Duodenal mucosa (tissue), 2 donors: Measurements from ENCODE around the gene ITPK1.
"Not testable (repeated sequence)": the region's sequence is repeated elsewhere in the genome, so short reads cannot be mapped to it uniquely, and the experiment has no call there.

Experiments used
- H3K27ac ChIP-seq: one replicate; pipeline ENCODE4 v1.7.0; 2013; ENCODE audit warnings: low read depth, low read length
- H3K27me3 ChIP-seq, 2 donors: one replicate each; pipeline ENCODE4 v1.7.0; 2013; ENCODE audit warnings: low read length in 2 of 2, control low read depth in 1 of 2; ENCODE audit not compliant: insufficient read depth in 2 of 2, control insufficient read depth in 1 of 2
- H3K36me3 ChIP-seq, 2 donors: one replicate each; pipeline ENCODE4 v1.7.0; 2013; ENCODE audit warnings: low read length in 2 of 2, control low read depth in 1 of 2; ENCODE audit not compliant: insufficient read depth in 2 of 2, control insufficient read depth in 1 of 2
- H3K4me1 ChIP-seq, 2 donors: one replicate each; pipeline ENCODE4 v1.7.0; 2013; ENCODE audit warnings: low read length in 2 of 2, control low read depth in 1 of 2; ENCODE audit not compliant: insufficient read depth in 2 of 2, control insufficient read depth in 1 of 2
- H3K4me3 ChIP-seq, 2 donors: one replicate each; pipeline ENCODE4 v1.7.0; 2013; ENCODE audit warnings: low read length in 2 of 2, low read depth in 1 of 2
- H3K9ac ChIP-seq, 2 donors: one replicate each; pipeline ENCODE4 v1.7.0; 2013; ENCODE audit warnings: low read length in 2 of 2, low read depth in 1 of 2
- H3K9me3 ChIP-seq, 2 donors: one replicate each; pipeline ENCODE4 v1.7.0; 2013; ENCODE audit warnings: low read length in 2 of 2, control low read depth in 1 of 2; ENCODE audit not compliant: control insufficient read depth in 1 of 2

ITPK1 gene

GRCh38 chr14:93150227-93151208, 34.8 kb upstream of the ITPK1 start:
- peak overlapping the region; percentile 40 to 46 for H3K4me3 ChIP-seq
- H3K4me1 ChIP-seq, result peaks cover 14 to 22% of the 10 kb centered on the region in 2 donors
- H3K9ac ChIP-seq, result no peak overlapping the region
- H3K36me3 ChIP-seq, result no peaks in the 10 kb centered on the region
- no peaks in the 10 kb centered on the region for H3K27me3 ChIP-seq
- no peaks in the 10 kb centered on the region for H3K9me3 ChIP-seq
- H3K27ac ChIP-seq, result peak overlapping the region; percentile 42

GRCh38 chr14:93148979-93149378, 33.3 kb upstream of the ITPK1 start:
- H3K36me3 ChIP-seq, result no peaks in the 10 kb centered on the region
- H3K9ac ChIP-seq, result no peak overlapping the region
- H3K27me3 ChIP-seq, result no peaks in the 10 kb centered on the region
- H3K4me1 ChIP-seq, result peaks cover 14 to 22% of the 10 kb centered on the region in 2 donors
- no peak overlapping the region for H3K27ac ChIP-seq
- H3K4me3 ChIP-seq, result no peak overlapping the region
- H3K9me3 ChIP-seq, result no peaks in the 10 kb centered on the region

GRCh38 chr14:93146119-93146518, 30.4 kb upstream of the ITPK1 start:
- H3K27ac ChIP-seq, result no peak overlapping the region
- peaks cover 12 to 19% of the 10 kb centered on the region in 2 donors for H3K4me1 ChIP-seq

GRCh38 chr14:93142854-93143652, 27.3 kb upstream of the ITPK1 start:
- Histone ChIP-seq H3K27me3 (no peaks in the 10 kb centered on the region), H3K4me3 (no peak overlapping the region), H3K36me3 (no peaks in the 10 kb centered on the region), H3K9ac (no peak overlapping the region), H3K4me1 (peaks cover 0 to 11% of the 10 kb centered on the region in 2 donors), H3K9me3 (no peaks in the 10 kb centered on the region), H3K27ac (no peak overlapping the region)

More at GRCh38 chr14:93146119-93146518, 30.4 kb upstream of the ITPK1 start:
- Histone ChIP-seq H3K9ac (no peak overlapping the region), H3K4me3 (no peak overlapping the region), H3K27me3 (no peaks in the 10 kb centered on the region), H3K36me3 (no peaks in the 10 kb centered on the region), H3K9me3 (no peaks in the 10 kb centered on the region)

GRCh38 chr14:93137864-93138263, 22.1 kb upstream of the ITPK1 start:
- H3K27ac ChIP-seq, result no peak overlapping the region
- H3K4me3 ChIP-seq, result no peak overlapping the region
- no peaks in the 10 kb centered on the region for H3K27me3 ChIP-seq
- H3K36me3 ChIP-seq, result no peaks in the 10 kb centered on the region
- H3K9me3 ChIP-seq, result no peaks in the 10 kb centered on the region
- H3K9ac ChIP-seq, result no peak overlapping the region
- peaks cover 0 to 4% of the 10 kb centered on the region in 2 donors for H3K4me1 ChIP-seq

GRCh38 chr14:93136508-93136907, 20.8 kb upstream of the ITPK1 start:
- not testable (repeated sequence) for H3K27me3 ChIP-seq, H3K36me3 ChIP-seq, H3K4me1 ChIP-seq, H3K27ac ChIP-seq, H3K4me3 ChIP-seq, H3K9me3 ChIP-seq, H3K9ac ChIP-seq

GRCh38 chr14:93136009-93136408, 20.3 kb upstream of the ITPK1 start:
- no peaks in the 10 kb centered on the region for H3K9me3 ChIP-seq
- no peaks in the 10 kb centered on the region for H3K36me3 ChIP-seq
- no peak overlapping the region for H3K4me3 ChIP-seq
- H3K4me1 ChIP-seq, result peaks cover 0 to 4% of the 10 kb centered on the region in 2 donors
- H3K27me3 ChIP-seq, result no peaks in the 10 kb centered on the region
- H3K27ac ChIP-seq, result no peak overlapping the region
- H3K9ac ChIP-seq, result no peak overlapping the region

- H3K9ac ChIP-seq, result no peak overlapping the region
- H3K27me3 ChIP-seq, result no peaks in the 10 kb centered on the region
- no peak overlapping the region for H3K27ac ChIP-seq
- no peak overlapping the region for H3K4me3 ChIP-seq
- H3K4me1 ChIP-seq, result peaks cover 0 to 4% of the 10 kb centered on the region in 2 donors
- no peaks in the 10 kb centered on the region for H3K9me3 ChIP-seq
- H3K36me3 ChIP-seq, result no peaks in the 10 kb centered on the region
Observed at GRCh38 chr14:93135399-93135798, 19.7 kb upstream of the ITPK1 start.

- Histone ChIP-seq H3K4me3 (no peak overlapping the region), H3K4me1 (peaks cover 6 to 10% of the 10 kb centered on the region in 2 donors), H3K36me3 (no peaks in the 10 kb centered on the region), H3K27ac (no peak overlapping the region), H3K27me3 (peaks cover 0 to 6% of the 10 kb centered on the region in 2 donors), H3K9me3 (no peaks in the 10 kb centered on the region), H3K9ac (no peak overlapping the region)
Observed at GRCh38 chr14:93133464-93133863, 17.7 kb upstream of the ITPK1 start.
